GM12873 (cell line): ENCODE measurements around the gene FAM117B.

ENCODE experiments used
- CTCF ChIP-seq: IDR thresholded peaks from 2 replicates; pipeline ENCODE4 v1.5.1; 2012; ENCODE audit warnings: low read depth, mild to moderate bottlenecking, moderate library complexity, low read length, control low read depth; ENCODE audit not compliant: insufficient read depth; ENCODE audit errors: missing control alignments

FAM117B gene

GRCh38 chr2:202756598-202756997 is 121.8 kb downstream of the FAM117B start:
- TF ChIP-seq CTCF: no peak

GRCh38 chr2:202757339-202757738 is 122.6 kb downstream of the FAM117B start:
- TF ChIP-seq CTCF: no peak

GRCh38 chr2:202758128-202758527 is 123.4 kb downstream of the FAM117B start:
- no peak for TF ChIP-seq CTCF

GRCh38 chr2:202758604-202759003 is 123.8 kb downstream of the FAM117B start:
- TF ChIP-seq CTCF: no peak

- TF ChIP-seq CTCF: no peak
These were observed 126.1 kb downstream of the FAM117B start for GRCh38 chr2:202760848-202761247.

GRCh38 chr2:202762556-202762955 is 127.8 kb downstream of the FAM117B start:
- no peak for TF ChIP-seq CTCF

GRCh38 chr2:202763916-202764315 is 129.1 kb downstream of the FAM117B start:
- TF ChIP-seq CTCF: no peak
